Embryonic facial prominence (tissue), 1 donor: ENCODE measurements around the gene SMPD3.

Experiments
- DNase-seq: peaks from one replicate; pipeline ENCODE4 v3.0.0-alpha.2; 2016; ENCODE audit errors: extremely low spot score

Gene SMPD3

DNA sequence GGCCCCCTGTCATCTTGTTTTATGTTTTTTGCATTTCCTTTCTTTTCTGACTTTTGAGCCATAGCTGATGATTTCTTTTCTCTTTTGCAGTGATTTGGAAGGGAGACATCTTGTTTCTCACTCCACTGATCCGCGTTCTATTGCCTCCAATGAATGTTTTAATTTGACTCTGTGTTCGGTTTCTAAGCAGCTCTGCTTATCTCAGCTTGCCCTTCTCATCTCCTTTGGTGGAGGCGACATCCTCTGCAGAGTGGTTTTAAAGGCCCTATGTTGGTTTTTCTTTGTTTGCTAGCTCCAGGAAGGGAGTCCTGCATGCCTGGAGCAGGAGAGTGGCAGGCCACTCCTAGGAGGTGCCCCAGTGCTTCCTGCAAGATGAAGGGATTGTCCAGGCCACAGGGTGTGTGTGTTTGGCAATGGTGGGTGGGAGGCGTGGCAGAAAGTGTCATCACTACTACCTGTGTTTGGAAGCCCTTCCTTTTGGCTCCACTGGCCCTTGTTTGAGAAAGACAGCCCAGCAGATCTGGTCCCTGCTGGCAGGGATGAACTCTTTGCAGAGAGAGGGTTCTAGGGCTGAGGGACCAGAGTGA, 13.6 kb downstream of the SMPD3 start:
- DNase-seq, result no peak

DNA sequence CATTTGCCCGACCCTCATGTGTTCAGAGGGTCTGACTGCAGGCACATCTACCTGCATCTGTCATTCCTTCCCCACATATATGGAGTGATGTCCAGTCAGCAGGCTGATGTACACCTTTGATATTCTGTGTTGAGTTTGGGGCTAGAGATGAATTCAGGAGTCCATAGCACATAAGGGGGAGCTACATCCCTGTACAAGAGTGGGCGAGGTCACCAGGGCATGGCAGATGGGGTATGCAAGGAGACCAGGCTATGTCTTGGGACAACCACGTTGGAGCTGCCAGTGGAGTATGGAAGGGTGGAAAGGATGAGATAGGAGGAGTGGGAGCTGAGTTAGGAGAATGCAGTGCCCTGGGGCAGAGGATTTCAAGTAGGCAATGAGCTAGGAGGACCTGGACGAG, 15.0 kb downstream of the SMPD3 start:
- DNase-seq, result no peak

DNA sequence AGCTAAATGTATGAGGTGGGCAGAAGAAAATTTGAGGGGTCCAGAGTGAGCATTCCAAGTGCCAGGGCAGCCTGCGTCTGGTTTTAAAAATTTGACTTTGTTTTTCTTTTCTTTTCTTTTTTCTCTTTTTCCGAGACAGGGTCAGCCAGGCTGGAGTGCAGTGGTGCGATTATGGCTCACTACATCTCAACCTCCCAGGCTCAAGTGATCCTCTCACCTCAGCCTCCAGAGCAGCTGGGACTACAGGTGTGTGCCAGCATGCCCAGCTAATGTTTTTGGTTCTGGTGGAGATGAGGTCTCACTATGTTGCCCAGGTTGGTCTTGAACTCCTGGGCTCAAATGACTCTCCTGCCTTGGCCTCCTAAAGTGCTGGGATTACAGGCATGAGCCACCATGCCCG, 15.6 kb downstream of the SMPD3 start:
- DNase-seq, result no peak

DNA sequence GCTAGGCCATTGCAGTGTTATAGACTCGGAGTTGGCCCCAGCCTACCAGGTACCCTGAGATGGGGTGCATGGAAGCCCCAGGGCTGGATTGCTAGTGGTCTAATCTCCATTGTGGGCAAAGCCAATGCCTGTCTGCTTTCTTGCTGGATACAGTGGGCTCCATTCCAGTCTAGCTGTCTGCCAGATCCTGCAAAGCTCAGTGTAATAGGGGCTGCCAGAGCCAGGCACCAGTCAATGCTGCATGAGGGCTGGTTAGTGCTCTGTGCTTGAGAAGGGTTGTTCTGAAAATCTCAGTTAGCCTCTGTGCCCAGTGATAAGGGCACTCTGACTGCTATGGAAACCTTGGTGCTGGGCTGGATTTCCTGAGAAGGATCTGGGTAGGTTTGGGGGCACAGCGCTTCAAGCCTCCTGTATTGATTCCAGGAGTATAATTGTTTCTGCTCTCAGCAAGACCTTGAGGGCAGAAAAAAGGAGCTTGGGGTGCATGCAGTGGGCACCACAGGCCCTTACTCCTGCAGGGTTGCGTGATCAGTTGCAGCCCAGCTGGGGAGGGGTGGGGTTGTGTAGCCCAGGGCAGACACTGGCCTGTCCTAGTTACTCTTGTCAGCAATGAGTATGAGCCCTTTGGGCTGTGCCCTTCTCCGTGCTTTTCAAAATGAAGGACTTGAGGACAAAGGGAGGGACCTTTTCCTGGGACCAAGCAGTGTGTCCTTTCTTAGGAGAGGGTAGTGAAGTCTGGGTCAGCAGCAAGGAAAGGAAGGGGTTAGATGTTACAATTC, 19.0 kb downstream of the SMPD3 start:
- DNase-seq, result no peak

GRCh38 chr16:68427649-68428303, 20.5 kb downstream of the SMPD3 start:
- no peak for DNase-seq

DNA sequence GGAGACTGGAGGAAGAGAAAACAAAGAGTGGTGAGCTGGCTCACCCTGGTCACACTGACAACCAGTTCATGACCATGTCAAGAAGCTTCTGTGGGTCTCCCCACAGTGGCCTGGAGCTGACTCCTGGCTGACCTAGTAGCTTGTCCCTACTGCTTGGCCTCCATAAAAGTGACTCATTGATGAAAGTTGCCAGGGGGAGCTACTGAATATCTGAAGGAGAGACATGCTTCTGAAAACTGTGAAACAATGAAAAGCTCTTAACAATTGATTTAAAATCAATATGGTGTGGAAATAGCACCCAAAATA, 22.0 kb downstream of the SMPD3 start:
- DNase-seq, result no peak

DNA sequence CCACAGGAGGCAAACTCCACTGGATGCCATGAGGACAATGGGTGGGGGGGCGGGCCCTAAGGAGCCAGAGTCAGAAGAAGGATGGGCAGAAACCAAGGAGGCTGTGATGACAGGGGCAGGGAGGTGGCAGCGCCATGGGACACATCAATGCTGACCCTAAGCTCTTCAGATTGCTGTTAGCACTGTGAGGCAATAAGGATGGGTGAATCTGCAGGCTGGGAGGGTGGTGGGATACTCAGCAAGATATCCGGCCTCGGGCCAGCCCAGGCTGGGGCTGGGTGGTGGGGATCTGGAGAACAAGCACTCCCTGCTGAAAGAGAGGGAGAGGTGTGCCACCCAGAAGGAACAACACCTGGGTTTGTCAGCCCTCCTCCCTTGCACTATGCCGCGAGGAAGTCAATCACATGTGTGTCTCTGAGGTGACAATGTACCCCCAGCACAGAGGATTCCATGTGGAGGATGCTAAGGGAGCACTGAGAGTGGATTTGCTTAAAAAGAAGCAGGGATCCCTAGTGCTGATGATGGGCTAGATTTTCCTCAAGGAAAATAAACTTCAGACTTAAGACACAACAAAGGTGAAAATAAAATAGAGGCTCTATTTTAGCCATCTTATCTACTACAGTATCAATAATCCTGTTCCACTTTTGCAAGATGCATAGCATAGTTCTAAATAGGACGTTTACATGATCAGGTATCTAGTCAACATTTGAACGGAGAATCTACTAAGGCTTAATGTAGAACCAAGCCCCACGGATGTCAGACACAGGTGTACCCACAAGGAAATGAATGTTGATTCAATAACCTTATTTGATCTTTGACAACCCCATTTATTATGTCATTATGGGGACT, 22.6 kb downstream of the SMPD3 start:
- DNase-seq, result no peak

GRCh38 chr16:68423771-68424170, 24.5 kb downstream of the SMPD3 start:
- DNase-seq, result no peak

- DNase-seq, result no peak
Observed at GRCh38 chr16:68422396-68422960, 25.8 kb downstream of the SMPD3 start.

GRCh38 chr16:68421076-68421475, 27.2 kb downstream of the SMPD3 start:
- no peak for DNase-seq

- no peak for DNase-seq
Observed at GRCh38 chr16:68420366-68420942, 27.9 kb downstream of the SMPD3 start.

DNA sequence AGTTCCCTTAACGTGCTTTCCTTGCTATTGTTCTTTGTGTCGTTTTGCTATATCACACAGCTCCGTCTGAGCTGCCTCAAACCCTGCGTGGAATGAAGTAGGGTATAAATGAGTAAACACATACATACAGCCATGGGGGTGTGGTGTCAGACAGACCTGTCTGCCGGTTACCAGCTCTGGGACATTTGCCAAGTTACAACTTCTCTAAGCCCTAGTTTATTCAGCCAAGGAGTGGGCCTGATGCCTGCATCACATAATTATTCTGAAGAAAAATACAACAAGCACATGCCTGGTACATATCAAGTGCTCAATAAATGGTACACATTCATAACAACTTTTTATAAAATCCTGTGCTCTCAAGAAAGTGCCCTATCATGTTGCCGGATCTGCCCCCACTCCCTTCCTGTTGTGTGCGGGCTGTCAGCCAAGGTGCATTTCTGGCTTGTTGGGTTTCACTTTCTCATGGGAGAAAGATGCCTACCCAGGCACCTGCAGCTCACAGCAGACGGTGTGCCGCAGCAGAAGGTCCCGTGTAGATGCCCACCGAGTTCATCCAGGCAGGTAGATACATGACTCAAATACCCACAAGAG, 30.5 kb downstream of the SMPD3 start:
- DNase-seq, result no peak

- DNase-seq, result no peak
Observed at GRCh38 chr16:68416057-68417046, 32.0 kb downstream of the SMPD3 start.

DNA sequence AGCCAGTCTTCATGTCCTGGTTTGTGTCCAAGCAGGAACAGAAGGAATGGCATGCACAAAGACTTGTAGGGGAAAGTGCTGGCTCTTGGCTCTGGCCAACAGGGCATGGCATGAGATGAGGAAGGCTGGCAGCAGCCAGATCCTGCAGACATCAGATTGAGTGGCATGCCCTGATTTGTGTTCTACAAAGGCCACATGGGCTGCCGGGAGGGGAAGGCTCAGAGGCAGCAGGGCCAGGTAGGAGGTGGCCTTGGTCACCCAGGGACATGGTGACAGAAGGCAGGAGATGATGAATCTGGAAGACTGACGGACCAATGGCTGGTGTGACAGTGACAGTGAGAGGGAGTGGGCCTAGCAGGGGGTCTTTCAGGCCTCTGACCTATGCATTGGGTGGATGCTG, 33.7 kb downstream of the SMPD3 start:
- no peak for DNase-seq

- no peak for DNase-seq
Observed at GRCh38 chr16:68412061-68412460, 36.2 kb downstream of the SMPD3 start.

DNA sequence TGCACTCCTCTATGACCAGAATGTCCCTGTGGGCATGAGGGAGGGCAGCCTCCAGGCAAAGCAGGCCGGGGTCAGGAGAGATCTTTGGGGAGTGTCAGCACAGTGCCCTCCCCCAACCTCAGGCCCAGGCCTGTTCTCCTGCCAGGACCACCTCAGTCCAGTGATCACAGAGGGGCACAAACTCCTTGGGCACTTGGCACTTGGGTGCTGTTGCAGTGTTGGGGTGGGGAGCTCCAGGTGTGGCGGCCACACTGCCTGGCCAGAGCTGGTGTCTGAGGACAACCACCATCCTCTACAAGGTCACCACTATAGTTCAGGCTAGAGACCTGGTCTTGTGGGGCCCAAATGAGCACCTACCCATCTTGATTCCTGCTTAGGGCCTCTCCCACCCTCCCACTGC, 37.2 kb downstream of the SMPD3 start:
- no peak for DNase-seq

DNA sequence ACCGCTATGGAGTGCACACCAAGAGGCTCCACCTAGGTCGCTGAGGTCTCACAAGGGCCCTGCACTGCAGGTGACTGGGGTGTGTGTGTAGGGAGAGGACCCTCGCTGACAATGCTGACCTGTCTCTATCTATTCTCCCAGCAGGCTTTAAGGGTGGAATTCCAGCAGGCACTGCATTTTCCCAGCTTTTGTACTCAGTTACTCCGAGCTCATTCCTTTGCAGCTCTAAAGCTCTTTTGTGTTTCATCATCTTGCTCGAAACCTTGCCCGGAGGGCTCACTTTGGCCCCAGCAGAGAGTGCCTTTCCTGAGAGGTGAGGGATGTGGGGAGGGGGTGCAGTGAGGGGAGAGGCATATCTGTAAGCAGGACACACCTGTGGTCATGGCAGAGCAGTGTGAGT, 39.3 kb downstream of the SMPD3 start:
- no peak for DNase-seq

- no peak for DNase-seq
Observed at GRCh38 chr16:68408428-68408827, 39.9 kb downstream of the SMPD3 start.

GRCh38 chr16:68406458-68407152, 41.7 kb downstream of the SMPD3 start:
- no peak for DNase-seq
